Sigmoid colon (tissue), 7 donors: ENCODE results near the gene TUNAR. TPM values are rescaled to one million over a fixed set of nuclear protein-coding genes. Genes with fewer than 3 reads are reported as not detected.

ENCODE experiments used
- DNase-seq: peaks from one replicate; pipeline ENCODE4 v3.0.0-alpha.2; 2019
- H3K27ac ChIP-seq, 4 donors: fragments of 200-600 bp; sonication (generic); one replicate each; pipeline ENCODE4 v1.5.1; 2016 to 2019; ENCODE audit warnings: mild to moderate bottlenecking in 1 of 4
- H3K27me3 ChIP-seq, 3 donors: fragments of 200-600 bp; sonication (generic); one replicate each; pipeline ENCODE4 v1.5.1; 2019; ENCODE audit warnings: mild to moderate bottlenecking in 1 of 3
- H3K36me3 ChIP-seq, 4 donors: fragments of 200-600 bp; sonication (generic); one replicate each; pipeline ENCODE4 v1.5.1; 2016 to 2019
- H3K4me1 ChIP-seq, 4 donors: fragments of 200-600 bp; sonication (generic); one replicate each; pipeline ENCODE4 v1.5.1; 2017 to 2019
- H3K4me3 ChIP-seq, 4 donors: fragments of 200-600 bp; sonication (generic); one replicate each; pipeline ENCODE4 v1.5.1; 2017 to 2019; ENCODE audit warnings: mild to moderate bottlenecking in 2 of 4, moderate library complexity in 1 of 4
- H3K9me3 ChIP-seq, 4 donors: fragments of 200-600 bp in 3 of 4; sonication (generic) in 3 of 4; one replicate each; pipeline versions ENCODE4 v1.5.1 to v1.6.1; 2013 to 2019
- CTCF ChIP-seq, 4 experiments: fragments of 450-650 bp in 3 of 4; fragments of 200-600 bp in 1 of 4; IDR thresholded peaks; one replicate each; pipeline ENCODE4 v1.5.1; 2016 to 2019; ENCODE audit warnings: antibody characterized with exemption in 4 of 4, mild to moderate bottlenecking in 3 of 4, moderate library complexity in 2 of 4
- EP300 ChIP-seq, 4 donors: sonication (generic); formaldehyde crosslinking; IDR thresholded peaks; one replicate each; pipeline ENCODE4 v1.6.1; 2017; ENCODE audit warnings: antibody characterized with exemption in 4 of 4
- POLR2A ChIP-seq, 2 donors: fragments of 450-650 bp; IDR thresholded peaks; one replicate each; pipeline ENCODE4 v1.6.1; 2016; ENCODE audit warnings: antibody characterized with exemption in 2 of 2, mild to moderate bottlenecking in 2 of 2, moderate library complexity in 2 of 2
- POLR2AphosphoS5 ChIP-seq, 4 donors: sonication (generic); formaldehyde crosslinking; IDR thresholded peaks; one replicate each; pipeline ENCODE4 v1.6.1; 2017; ENCODE audit warnings: antibody characterized with exemption in 4 of 4
- WGBS, 2 donors: extraction: QIAGEN DNeasy Blood & Tissue Kit; methylation state at CpG; one replicate each; pipeline ENCODE4 v1.1.7; 2013; 5-methylcytosine and 5-hydroxymethylcytosine counted together
- intact Hi-C: fragments of 100-400 bp; cut with DNase I; formaldehyde crosslinking; loops from one replicate; pipeline ENCODE4 v1.15.1; 2023
- polyA plus RNA-seq, 3 donors: library from polyadenylated mRNA; stranded (reverse); fragments of 200-250 nt; gene quantifications; one replicate each; pipeline ENCODE4 v1.2.3, GENCODE V29; 2013
- total RNA-seq, 4 donors: library from RNA; depleted of rRNA; stranded (reverse); fragments of >200 nt; gene quantifications; one replicate each; pipeline ENCODE4 v1.1.0, GENCODE V29; 2016
- donor health status: healthy with polysubstance abuse.
- donor health status: Bipolar disorder and iron deficiency.
- donor health status: healthy.

TUNAR gene
- total and polyA plus RNA-seq, 7 donors = 0.12 TPM; not detected in 6

GRCh38 chr14:95948558-95948981, 71.9 kb downstream of the TUNAR start:
- 20 to 22% methylated on average over 2 of the region's 2 CpGs for WGBS, 2 donors
- no peaks in the 10 kb centered on the region for H3K36me3 ChIP-seq
- H3K9me3 ChIP-seq = no peaks in the 10 kb centered on the region
- intact Hi-C loops = no loop called here
- no peak for TF ChIP-seq EP300 (IDR thresholded peaks at IDR 0.05)
- no peak for TF ChIP-seq POLR2AphosphoS5 (IDR thresholded peaks at IDR 0.05)
- TF ChIP-seq POLR2A (IDR thresholded peaks at IDR 0.05) = no peak
- no peak for TF ChIP-seq CTCF (IDR thresholded peaks at IDR 0.05)
- no peak for DNase-seq
- no peak overlapping the region for H3K27ac ChIP-seq
- H3K4me1 ChIP-seq = peaks cover 0 to 16% (median 0%) of the 10 kb centered on the region in 4 donors
- H3K4me3 ChIP-seq = no peak overlapping the region
- no peaks in the 10 kb centered on the region for H3K27me3 ChIP-seq

- Histone ChIP-seq H3K4me3 (no peak overlapping the region), H3K36me3 (no peaks in the 10 kb centered on the region), H3K4me1 (peaks cover 0 to 13% (median 0%) of the 10 kb centered on the region in 4 donors), H3K9me3 (no peaks in the 10 kb centered on the region), H3K27me3 (no peaks in the 10 kb centered on the region), H3K27ac (no peak overlapping the region)
- no peak for DNase-seq
- WGBS, 2 donors = 67 to 77% methylated on average over 4 of the region's 4 CpGs
- intact Hi-C loops = no loop called here
- no peak for TF ChIP-seq CTCF (IDR thresholded peaks at IDR 0.05)
- TF ChIP-seq POLR2A (IDR thresholded peaks at IDR 0.05) = no peak
- no peak for TF ChIP-seq EP300 (IDR thresholded peaks at IDR 0.05)
- TF ChIP-seq POLR2AphosphoS5 (IDR thresholded peaks at IDR 0.05) = no peak
These were observed 74.7 kb downstream of the TUNAR start for GRCh38 chr14:95951359-95951758.

GRCh38 chr14:95953111-95953724, 76.6 kb downstream of the TUNAR start:
- Histone ChIP-seq H3K36me3 (no peaks in the 10 kb centered on the region), H3K4me1 (peaks cover 0 to 4% (median 0%) of the 10 kb centered on the region in 4 donors), H3K4me3 (no peak overlapping the region), H3K9me3 (no peaks in the 10 kb centered on the region), H3K27me3 (no peaks in the 10 kb centered on the region), H3K27ac (no peak overlapping the region)
- no peak for TF ChIP-seq EP300 (IDR thresholded peaks at IDR 0.05)
- TF ChIP-seq POLR2AphosphoS5 (IDR thresholded peaks at IDR 0.05) = no peak
- no peak for TF ChIP-seq CTCF (IDR thresholded peaks at IDR 0.05)
- no peak for TF ChIP-seq POLR2A (IDR thresholded peaks at IDR 0.05)
- 50 to 59% methylated on average over 8 of the region's 8 CpGs for WGBS, 2 donors
- no peak for DNase-seq
- intact Hi-C loops = no loop called here

- Histone ChIP-seq H3K4me1 (no peaks in the 10 kb centered on the region), H3K27ac (no peak overlapping the region), H3K9me3 (no peaks in the 10 kb centered on the region), H3K27me3 (no peaks in the 10 kb centered on the region), H3K36me3 (no peaks in the 10 kb centered on the region), H3K4me3 (no peak overlapping the region)
- TF ChIP-seq CTCF (IDR thresholded peaks at IDR 0.05) (no peak), EP300 (IDR thresholded peaks at IDR 0.05) (no peak)
- no peak for DNase-seq
- intact Hi-C loops = no loop called here
- 76 to 78% methylated on average over 5 of the region's 5 CpGs for WGBS, 2 donors
These were observed 80.2 kb downstream of the TUNAR start for GRCh38 chr14:95956601-95957460.
